ENCODE results near the gene ANGPTL8. TPM values are rescaled to one million over a fixed set of nuclear protein-coding genes. Genes with fewer than 3 reads are reported as not detected.

The ANGPTL8 gene
- total and polyA plus RNA-seq, 2 experiments from 2014 or later, result 1.7 TPM; not detected in 1

- WGBS, 2 experiments (ENCODE audit: low coverage in 1 of 2, low lambda C conversion rate in 2 of 2, missing lambda C conversion rate in 2 of 2), result 93 to 98% methylated on average over 7 to 8 of the region's 8 CpGs
- Histone ChIP-seq H3K4me1 (ENCODE audit: insufficient read depth) (no peaks in the 10 kb centered on the region), H2AFZ (no peak overlapping the region), H3K4me3 (no peak overlapping the region), H3K79me2 (ENCODE audit: insufficient read depth) (no peaks in the 10 kb centered on the region), H3K36me3 (ENCODE audit: low read depth) (no peaks in the 10 kb centered on the region), H3F3A (ENCODE audit: insufficient read depth) (no peaks in the 10 kb centered on the region), H3K4me2 (ENCODE audit: unreplicated experiment) (no peak overlapping the region), H3K27me3 (replicated peaks; ENCODE audit: insufficient read depth) (no peaks in the 10 kb centered on the region), H3K9me2 (ENCODE audit: insufficient read depth) (no peaks in the 10 kb centered on the region), H4K20me1 (ENCODE audit: insufficient read depth) (no peaks in the 10 kb centered on the region), H3K27ac (no peak overlapping the region), H3K9me3 (ENCODE audit: low read depth) (no peaks in the 10 kb centered on the region), H3K9ac (no peak overlapping the region)
- in situ Hi-C loops (cut with MboI), result no loop called here
- no peak for DNase-seq
- TF ChIP-seq EZH2 (IDR thresholded peaks at IDR 0.05; ENCODE audit: insufficient read depth, poor library complexity, severe bottlenecking) (no peak), EZH2phosphoT487 (IDR thresholded peaks at IDR 0.05; ENCODE audit: insufficient read depth, low read depth) (no peak)
Observed at GRCh38 chr19:11240008-11240444, 607 bp downstream of the ANGPTL8 start.

- no peak overlapping the region for H3K27ac ChIP-seq
- TF ChIP-seq EZH2phosphoT487 (IDR thresholded peaks at IDR 0.05; ENCODE audit: insufficient read depth, low read depth) (no peak), EZH2 (IDR thresholded peaks at IDR 0.05; ENCODE audit: insufficient read depth, poor library complexity, severe bottlenecking) (no peak)
- H3K9ac ChIP-seq, result no peak overlapping the region
- no peak for DNase-seq
- H3K4me1 ChIP-seq (ENCODE audit: insufficient read depth), result no peaks in the 10 kb centered on the region
- in situ Hi-C loops (cut with MboI), result no loop called here
- H3K36me3 ChIP-seq (ENCODE audit: low read depth), result no peaks in the 10 kb centered on the region
- no peaks in the 10 kb centered on the region for H4K20me1 ChIP-seq (ENCODE audit: insufficient read depth)
- no peaks in the 10 kb centered on the region for H3F3A ChIP-seq (ENCODE audit: insufficient read depth)
- H2AFZ ChIP-seq, result no peak overlapping the region
- no peaks in the 10 kb centered on the region for H3K79me2 ChIP-seq (ENCODE audit: insufficient read depth)
- H3K9me2 ChIP-seq (ENCODE audit: insufficient read depth), result no peaks in the 10 kb centered on the region
- no peaks in the 10 kb centered on the region for H3K27me3 ChIP-seq (replicated peaks; ENCODE audit: insufficient read depth)
- H3K4me3 ChIP-seq, result no peak overlapping the region
- H3K4me2 ChIP-seq (ENCODE audit: unreplicated experiment), result no peak overlapping the region
- H3K9me3 ChIP-seq (ENCODE audit: low read depth), result no peaks in the 10 kb centered on the region
- 93 to 94% methylated on average over 11 of the region's 11 CpGs for WGBS, 2 experiments (ENCODE audit: low coverage in 1 of 2, low lambda C conversion rate in 2 of 2, missing lambda C conversion rate in 2 of 2)
Observed at GRCh38 chr19:11242025-11242424, 2.6 kb downstream of the ANGPTL8 start.

GRCh38 chr19:11242864-11243797 is 3.7 kb downstream of the ANGPTL8 start:
- in situ Hi-C loops (cut with MboI), result no loop called here
- Histone ChIP-seq H3K4me3 (no peak overlapping the region), H3F3A (ENCODE audit: insufficient read depth) (no peaks in the 10 kb centered on the region)

GRCh38 chr19:11243798-11244169 is 4.4 kb downstream of the ANGPTL8 start:
- Histone ChIP-seq H2AFZ (no peak overlapping the region), H3K4me3 (no peak overlapping the region), H3K27me3 (replicated peaks; ENCODE audit: insufficient read depth) (no peaks in the 10 kb centered on the region), H3K9me2 (ENCODE audit: insufficient read depth) (no peaks in the 10 kb centered on the region), H3F3A (ENCODE audit: insufficient read depth) (no peaks in the 10 kb centered on the region), H3K36me3 (ENCODE audit: low read depth) (no peaks in the 10 kb centered on the region), H3K9me3 (ENCODE audit: low read depth) (no peaks in the 10 kb centered on the region), H3K27ac (no peak overlapping the region), H3K79me2 (ENCODE audit: insufficient read depth) (no peaks in the 10 kb centered on the region), H3K4me2 (ENCODE audit: unreplicated experiment) (no peak overlapping the region), H3K9ac (no peak overlapping the region), H3K4me1 (ENCODE audit: insufficient read depth) (no peaks in the 10 kb centered on the region), H4K20me1 (ENCODE audit: insufficient read depth) (no peaks in the 10 kb centered on the region)
- DNase-seq, result no peak
- in situ Hi-C loops (cut with MboI), result no loop called here
- no peak for TF ChIP-seq EZH2phosphoT487 (IDR thresholded peaks at IDR 0.05; ENCODE audit: insufficient read depth, low read depth)
- no peak for TF ChIP-seq EZH2 (IDR thresholded peaks at IDR 0.05; ENCODE audit: insufficient read depth, poor library complexity, severe bottlenecking)
- 80 to 81% methylated on average over 7 of the region's 7 CpGs for WGBS, 2 experiments (ENCODE audit: low coverage in 1 of 2, low lambda C conversion rate in 2 of 2, missing lambda C conversion rate in 2 of 2)

More at GRCh38 chr19:11242864-11243797, 3.7 kb downstream of the ANGPTL8 start:
- Histone ChIP-seq H3K9ac (no peak overlapping the region), H3K4me2 (ENCODE audit: unreplicated experiment) (no peak overlapping the region), H4K20me1 (ENCODE audit: insufficient read depth) (no peaks in the 10 kb centered on the region), H3K9me2 (ENCODE audit: insufficient read depth) (no peaks in the 10 kb centered on the region), H3K27me3 (replicated peaks; ENCODE audit: insufficient read depth) (no peaks in the 10 kb centered on the region), H3K9me3 (ENCODE audit: low read depth) (no peaks in the 10 kb centered on the region), H3K4me1 (ENCODE audit: insufficient read depth) (no peaks in the 10 kb centered on the region), H3K27ac (no peak overlapping the region), H3K79me2 (ENCODE audit: insufficient read depth) (no peaks in the 10 kb centered on the region), H3K36me3 (ENCODE audit: low read depth) (no peaks in the 10 kb centered on the region), H2AFZ (no peak overlapping the region)
- TF ChIP-seq EZH2 (IDR thresholded peaks at IDR 0.05; ENCODE audit: insufficient read depth, poor library complexity, severe bottlenecking), result no peak
- no peak for TF ChIP-seq EZH2phosphoT487 (IDR thresholded peaks at IDR 0.05; ENCODE audit: insufficient read depth, low read depth)
- WGBS, 2 experiments (ENCODE audit: low coverage in 1 of 2, low lambda C conversion rate in 2 of 2, missing lambda C conversion rate in 2 of 2), result 44 to 57% methylated on average over 32 to 47 of the region's 48 CpGs
- peak; percentile 85 for DNase-seq
